GM18858 (cell line): ENCODE measurements around the gene SRSF10.

Experiments
- ATAC-seq: cut with Tn5 transposase; IDR thresholded peaks from one replicate; pipeline ENCODE4 v1.9.1; 2021; ENCODE audit not compliant: unreplicated experiment

SRSF10 gene

DNA sequence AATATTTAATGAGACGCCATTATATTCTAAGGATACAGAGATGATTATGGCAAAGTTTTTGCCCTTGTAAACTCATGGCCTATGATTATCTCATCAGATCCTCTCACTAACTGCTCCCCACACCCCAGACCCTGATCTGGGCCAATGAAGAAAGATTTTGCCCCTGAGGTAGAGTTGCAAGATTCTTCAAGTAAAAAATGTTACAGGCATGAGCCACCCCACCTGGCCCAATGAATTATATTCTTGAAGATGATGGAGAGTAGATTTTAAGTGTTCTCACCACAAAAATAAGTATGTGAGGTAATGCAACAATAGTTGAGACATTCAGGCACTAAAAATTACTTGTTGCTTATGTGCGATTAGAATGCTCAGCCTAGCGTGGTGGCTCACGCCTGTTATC lies 65.2 kb downstream of the SRSF10 start:
- ATAC-seq, result no peak
